AG04449 (cell line): Measurements from ENCODE around the gene PCLO.

Experiments used
- CTCF ChIA-PET: fragments of 350-600 bp; formaldehyde crosslinking; extraction: SDS; loops from one replicate; lab custom pipeline; 2021; ENCODE audit warnings: antibody characterized with exemption; lab: Yijun Ruan, JAX
- POLR2A ChIA-PET: fragments of 400-600, 350-600 bp; formaldehyde crosslinking; extraction: SDS; loops from one replicate; lab custom pipeline; 2020; ENCODE audit warnings: antibody characterized with exemption, inconsistent platforms; lab: Yijun Ruan, JAX
- DNase-seq: peaks from one replicate; pipeline ENCODE4 v3.0.0-alpha.2; 2010; ENCODE audit warnings: low read depth, low spot score
- H3K4me3 ChIP-seq: 2 replicates; pipeline ENCODE4 v1.5.1; 2011; ENCODE audit warnings: low read depth, mild to moderate bottlenecking, control low read depth, low read length
- TF ChIP-seq, protein P1 (sequence below): IDR thresholded peaks from one replicate; pipeline ENCODE4 v1.5.1; 2011; ENCODE audit warnings: mild to moderate bottlenecking, moderate library complexity, low read length, control low read depth, inconsistent platforms; ENCODE audit not compliant: insufficient read depth; ENCODE audit errors: missing control alignments

The PCLO gene

DNA sequence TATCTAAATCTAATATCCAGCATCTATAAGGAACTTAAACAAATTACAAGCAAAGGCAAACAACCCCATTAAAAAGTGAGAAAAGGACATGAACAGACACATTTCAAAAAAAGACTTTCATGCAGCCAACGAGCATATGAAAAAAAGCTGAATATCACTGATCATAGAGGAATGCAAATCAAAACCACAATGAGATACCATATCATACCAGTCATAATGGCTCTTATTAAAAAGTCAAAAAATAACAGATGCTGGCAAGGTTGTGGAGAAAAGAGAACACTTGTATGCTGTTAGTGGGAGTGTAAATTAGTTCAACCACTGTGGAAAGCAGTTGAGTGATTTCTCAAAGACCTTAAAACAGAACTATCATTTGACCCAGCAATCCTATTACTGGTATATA is 384.7 kb downstream of the PCLO start:
- TF ChIP-seq, protein P1, sequence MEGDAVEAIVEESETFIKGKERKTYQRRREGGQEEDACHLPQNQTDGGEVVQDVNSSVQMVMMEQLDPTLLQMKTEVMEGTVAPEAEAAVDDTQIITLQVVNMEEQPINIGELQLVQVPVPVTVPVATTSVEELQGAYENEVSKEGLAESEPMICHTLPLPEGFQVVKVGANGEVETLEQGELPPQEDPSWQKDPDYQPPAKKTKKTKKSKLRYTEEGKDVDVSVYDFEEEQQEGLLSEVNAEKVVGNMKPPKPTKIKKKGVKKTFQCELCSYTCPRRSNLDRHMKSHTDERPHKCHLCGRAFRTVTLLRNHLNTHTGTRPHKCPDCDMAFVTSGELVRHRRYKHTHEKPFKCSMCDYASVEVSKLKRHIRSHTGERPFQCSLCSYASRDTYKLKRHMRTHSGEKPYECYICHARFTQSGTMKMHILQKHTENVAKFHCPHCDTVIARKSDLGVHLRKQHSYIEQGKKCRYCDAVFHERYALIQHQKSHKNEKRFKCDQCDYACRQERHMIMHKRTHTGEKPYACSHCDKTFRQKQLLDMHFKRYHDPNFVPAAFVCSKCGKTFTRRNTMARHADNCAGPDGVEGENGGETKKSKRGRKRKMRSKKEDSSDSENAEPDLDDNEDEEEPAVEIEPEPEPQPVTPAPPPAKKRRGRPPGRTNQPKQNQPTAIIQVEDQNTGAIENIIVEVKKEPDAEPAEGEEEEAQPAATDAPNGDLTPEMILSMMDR = no peak
- DNase-seq = no peak
- no peak overlapping the region for H3K4me3 ChIP-seq
- CTCF ChIA-PET = no interaction called here
- POLR2A ChIA-PET = no interaction called here

- no peak for DNase-seq
- ChIA-PET CTCF (no interaction called here), POLR2A (no interaction called here)
- TF ChIP-seq, protein P1 = no peak
- H3K4me3 ChIP-seq = no peak overlapping the region
Measured at GRCh38 chr7:82762880-82763279, 399.8 kb downstream of the PCLO start.

DNA sequence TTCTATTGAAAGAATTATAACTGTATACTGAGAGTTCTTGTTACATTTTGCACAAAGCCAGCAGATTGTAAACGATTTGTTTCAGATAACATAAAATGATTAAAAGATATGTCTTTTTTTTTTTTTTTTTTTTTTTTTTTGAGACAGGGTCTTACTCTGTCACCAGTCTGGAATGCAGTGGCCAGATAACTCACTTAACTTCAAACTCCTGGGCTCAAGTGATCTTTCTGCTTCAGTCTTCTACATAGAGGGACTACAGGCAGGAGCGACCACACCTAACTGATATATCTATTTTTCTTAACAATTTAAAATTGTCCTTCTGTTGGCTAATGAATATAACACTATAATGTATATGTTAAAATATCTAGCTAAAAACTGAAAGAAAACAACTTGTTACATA is 401.9 kb downstream of the PCLO start:
- ChIA-PET CTCF (interaction anchor here (2.2 kb wide), 1 partner anchor 20 kb away, joined by 6 read pairs; no protein-coding TSS in a partner anchor), POLR2A (no interaction called here)
- H3K4me3 ChIP-seq = no peak overlapping the region
- TF ChIP-seq, protein P1 = no peak
- no peak for DNase-seq

DNA sequence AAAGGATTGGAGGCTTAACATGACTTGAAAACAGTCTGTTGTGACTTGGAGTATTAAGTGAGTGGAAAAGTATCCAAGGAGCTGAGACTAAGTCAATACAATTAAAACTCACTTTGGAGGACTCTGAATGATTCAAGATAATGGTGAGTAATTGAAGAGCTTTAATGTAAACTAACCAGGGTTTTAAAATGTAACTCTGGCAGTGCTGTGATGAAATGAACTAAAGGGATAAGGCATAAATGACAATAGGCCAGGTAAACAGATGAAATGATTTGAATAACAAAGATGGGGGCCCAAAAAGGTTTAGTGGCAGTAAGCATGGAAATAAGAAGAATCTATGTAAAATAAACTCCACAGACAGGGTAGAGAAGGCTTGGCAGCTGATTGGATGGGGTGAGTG is 402.6 kb downstream of the PCLO start:
- ChIA-PET CTCF (interaction anchor here (0.8 kb wide), 1 partner anchor 19 kb away, joined by 3 read pairs; no protein-coding TSS in a partner anchor), POLR2A (no interaction called here)
- TF ChIP-seq, protein P1 = no peak
- no peak overlapping the region for H3K4me3 ChIP-seq
- no peak for DNase-seq

GRCh38 chr7:82755705-82756551 is 406.8 kb downstream of the PCLO start:
- TF ChIP-seq, protein P1 = no peak
- DNase-seq = peak; percentile 49
- POLR2A ChIA-PET = no interaction called here
- CTCF ChIA-PET = interaction anchor here (0.7 kb wide), 1 partner anchor 15 kb away, joined by 4 read pairs; no protein-coding TSS in a partner anchor
- H3K4me3 ChIP-seq = no peak overlapping the region

- DNase-seq = no peak
- ChIA-PET CTCF (interaction anchor here (0.9 to 2.8 kb wide), 2 partner anchors 9 to 13 kb away, joined by 3 to 7 read pairs; no protein-coding TSS in a partner anchor), POLR2A (no interaction called here)
- TF ChIP-seq, protein P1 = no peak
- no peak overlapping the region for H3K4me3 ChIP-seq
Measured at GRCh38 chr7:82750007-82750406, 412.7 kb downstream of the PCLO start.
